B cell (primary cell): Measurements from ENCODE around the gene OSR1. TPM values are rescaled to one million over a fixed set of nuclear protein-coding genes. Genes with fewer than 3 reads are reported as not detected.
A peak's percentile ranks its signal among the peaks of the same experiment; 100 is the strongest.

ENCODE experiments used
- ATAC-seq: fragments of 200-7000 bp; cut with Tn5 transposase; one replicate; pipeline ENCODE4 v1.10.0; 2021; ENCODE audit warnings: low read depth, mild to moderate bottlenecking, moderate number of reproducible peaks, moderate library complexity
- CTCF ChIA-PET: fragments of 350-600 bp; sonication (Branson Sonifier 250); formaldehyde crosslinking; loops from one replicate; lab custom pipeline; 2021; ENCODE audit warnings: antibody characterized with exemption, inconsistent platforms; lab: Charles Lee
- POLR2A ChIA-PET: fragments of 350-600 bp; sonication (Branson Sonifier 250); formaldehyde crosslinking; loops from one replicate; lab custom pipeline; 2021; ENCODE audit warnings: antibody characterized with exemption; lab: Charles Lee
- DNase-seq: peaks from one replicate; pipeline ENCODE4 v3.0.0; 2013
- H2AFZ ChIP-seq: 2 replicates; pipeline ENCODE4 v1.6.1; 2012; ENCODE audit warnings: mild to moderate bottlenecking, low read depth, low read length; ENCODE audit not compliant: insufficient read depth, poor library complexity, severe bottlenecking
- H3K27ac ChIP-seq, 2 donors: 1 replicate in 1 of 2; 2 replicates in 1 of 2; pipeline ENCODE4 v1.5.1; 2012 to 2013; ENCODE audit warnings: low read length in 2 of 2, mild to moderate bottlenecking in 2 of 2, moderate library complexity in 1 of 2
- H3K27me3 ChIP-seq, 4 experiments: fragments of 200-600 bp in 1 of 4; sonication (generic) in 1 of 4; replicated peaks in 1 of 4; 1 replicate in 2 of 4; 2 replicates in 2 of 4; pipeline versions ENCODE4 v1.6.1 to v1.7.0; 2013 to 2016; ENCODE audit warnings: low read length in 3 of 4, mild to moderate bottlenecking in 2 of 4, mixed read lengths in 1 of 4, moderate library complexity in 1 of 4; ENCODE audit not compliant: insufficient read depth in 4 of 4, control insufficient read depth in 3 of 4; ENCODE audit errors: control extremely low read depth in 1 of 4
- H3K36me3 ChIP-seq, 2 experiments: replicated peaks in 1 of 2; 1 replicate in 1 of 2; 2 replicates in 1 of 2; pipeline versions ENCODE4 v1.6.1 to v1.7.1; 2013; ENCODE audit warnings: low read length in 1 of 2; ENCODE audit not compliant: insufficient read depth in 2 of 2, control insufficient read depth in 1 of 2; ENCODE audit errors: control extremely low read depth in 1 of 2, extremely low read depth in 1 of 2
- H3K4me1 ChIP-seq, 2 donors: fragments of 200-600 bp in 1 of 2; sonication (generic) in 1 of 2; 1 replicate in 1 of 2; 2 replicates in 1 of 2; pipeline versions ENCODE4 v1.5.1 to v1.6.1; 2013 to 2017; ENCODE audit warnings: low read length in 2 of 2; ENCODE audit not compliant: control insufficient read depth in 2 of 2, insufficient read depth in 2 of 2
- H3K4me2 ChIP-seq: replicated peaks from 2 replicates; pipeline ENCODE3; 2012; ENCODE audit warnings: mild to moderate bottlenecking, low read depth, low read length; ENCODE audit not compliant: poor library complexity, severe bottlenecking
- H3K4me3 ChIP-seq, 5 experiments: fragments of 200-600 bp in 1 of 5; sonication (generic) in 1 of 5; 1 replicate in 3 of 5; 2 replicates in 2 of 5; pipeline versions ENCODE4 v1.5.1 to v1.7.0; 2011 to 2016; ENCODE audit warnings: low read length in 4 of 5, mild to moderate bottlenecking in 4 of 5, low read depth in 2 of 5, control low read depth in 1 of 5, moderate library complexity in 1 of 5; ENCODE audit not compliant: insufficient read depth in 1 of 5; ENCODE audit errors: control extremely low read depth in 1 of 5, extremely low read depth in 1 of 5
- H3K79me2 ChIP-seq: fragments of 200-600 bp; sonication (generic); one replicate; pipeline ENCODE4 v1.6.0; 2016; ENCODE audit warnings: low read length; ENCODE audit not compliant: control insufficient read depth, insufficient read depth
- H3K9ac ChIP-seq: fragments of 200-600 bp; sonication (generic); 2 replicates; pipeline ENCODE4 v1.6.1; 2017; ENCODE audit warnings: mild to moderate bottlenecking, low read length, moderate library complexity
- H3K9me3 ChIP-seq, 3 donors: one replicate each; pipeline versions ENCODE4 v1.6.1 to v1.7.1; 2013; ENCODE audit warnings: low read length in 2 of 3; ENCODE audit not compliant: control insufficient read depth in 2 of 3, insufficient read depth in 1 of 3; ENCODE audit errors: control extremely low read depth in 1 of 3
- H4K20me1 ChIP-seq: 2 replicates; pipeline ENCODE4 v1.6.0; 2012; ENCODE audit warnings: mild to moderate bottlenecking, low read length; ENCODE audit not compliant: insufficient read depth, control insufficient read depth, poor library complexity, severe bottlenecking
- H3K27ac Mint-ChIP-seq: one replicate; pipeline ENCODE4 v1.8.0; 2021; ENCODE audit warnings: mixed read lengths
- H3K27me3 Mint-ChIP-seq: one replicate; pipeline ENCODE4 v1.8.0; 2021; ENCODE audit warnings: mixed read lengths
- H3K4me1 Mint-ChIP-seq: one replicate; pipeline ENCODE4 v1.8.0; 2021; ENCODE audit warnings: mixed read lengths
- H3K4me3 Mint-ChIP-seq: one replicate; pipeline ENCODE4 v1.8.0; 2021; ENCODE audit warnings: mixed read lengths
- H3K9me3 Mint-ChIP-seq: one replicate; pipeline ENCODE4 v1.8.0; 2022; ENCODE audit warnings: mixed read lengths; ENCODE audit not compliant: insufficient read depth
- CTCF ChIP-seq: fragments of 200-600 bp; IDR thresholded peaks from one replicate; pipeline ENCODE4 v1.8.0; 2022; ENCODE audit warnings: antibody characterized with exemption, mild to moderate bottlenecking
- EZH2 ChIP-seq: IDR thresholded peaks from 2 replicates; pipeline ENCODE4 v1.6.1; 2012; ENCODE audit warnings: borderline replicate concordance, low read depth, mild to moderate bottlenecking, moderate library complexity, low read length; ENCODE audit not compliant: insufficient read depth, poor library complexity, severe bottlenecking
- WGBS: methylation state at CpG from one replicate; pipeline ENCODE4 v1.1.5; 2013; ENCODE audit warnings: missing lambda C conversion rate; ENCODE audit not compliant: insufficient coverage; 5-methylcytosine and 5-hydroxymethylcytosine counted together
- intact Hi-C: fragments of 100-400 bp; cut with micrococcal nuclease; formaldehyde crosslinking; loops from one replicate; pipeline ENCODE4 v1.10.0; 2022
- polyA plus RNA-seq: library from polyadenylated mRNA; depleted of rRNA; stranded (reverse); fragments of >200 nt; gene quantifications from 2 replicates; pipeline ENCODE4 v1.2.3, GENCODE V29; 2012
- total RNA-seq, 2 donors: library from RNA; stranded (reverse); fragments of 120-200 nt in 1 of 2; gene quantifications; 1 replicate in 1 of 2; 2 replicates in 1 of 2; pipeline versions ENCODE4 v1.2.3 to v1.2.4, GENCODE V29; 2013 to 2022

The OSR1 gene
- total and polyA plus RNA-seq, 2 donors (not counting 1 experiment from before 2014, with no cell fraction given), result not detected

- 10% methylated on average over 37 of the region's 51 CpGs for whole genome bisulfite sequencing
- DNase-seq, result peak; percentile 56
- ChIA-PET CTCF (interaction anchor here (0.7 to 3.8 kb wide), 5 partner anchors 10 to 845 kb away, joined by 3 to 17 read pairs (median 5); no protein-coding TSS in a partner anchor), POLR2A (interaction anchor here (2.7 kb wide), 1 partner anchor 13 kb away, joined by 13 read pairs; no protein-coding TSS in a partner anchor)
- H3K9me3 Mint-ChIP-seq, result no peaks in the 10 kb centered on the region
- Histone ChIP-seq H3K27ac (no peak overlapping the region), H3K4me3 (peak overlapping the region; percentile 56 to 99 (median 71)), H3K27me3 (peaks cover 0 to 61% (median 44%) of the 10 kb centered on the region in 4 experiments), H3K4me1 (peaks cover 56 to 60% of the 10 kb centered on the region in 2 donors), H4K20me1 (no peaks in the 10 kb centered on the region), H3K4me2 (peak overlapping the region; percentile 92), H3K9ac (peak overlapping the region; percentile 80), H3K36me3 (no peaks in the 10 kb centered on the region), H3K9me3 (peaks cover 0 to 40% (median 5%) of the 10 kb centered on the region in 3 donors), H3K79me2 (no peaks in the 10 kb centered on the region), H2AFZ (peak overlapping the region; percentile 78)
- TF ChIP-seq EZH2 (peak; percentile 94), CTCF (no peak)
- intact Hi-C loops, result loop anchor here (5.0 kb wide), 2 partner anchors 506 to 799 kb away; partner anchors contain the start of gene RDH14
- H3K27me3 Mint-ChIP-seq, result peaks cover 44% of the 10 kb centered on the region
- no peak for ATAC-seq
- H3K4me3 Mint-ChIP-seq, result peak overlapping the region; percentile 99
- peaks cover 52% of the 10 kb centered on the region for H3K4me1 Mint-ChIP-seq
- H3K27ac Mint-ChIP-seq, result peak overlapping the region; percentile 6
These were observed 3.0 kb upstream of the OSR1 start for GRCh38 chr2:19361325-19361990.

- DNase-seq, result no peak
- Histone ChIP-seq H3K9me3 (peaks cover 0 to 45% (median 5%) of the 10 kb centered on the region in 3 donors), H3K36me3 (no peaks in the 10 kb centered on the region), H3K4me2 (peak overlapping the region; percentile 92), H3K9ac (peak overlapping the region; percentile 80), H3K4me3 (peak overlapping the region; percentile 56 to 99 (median 71)), H3K4me1 (peaks cover 61 to 65% of the 10 kb centered on the region in 2 donors), H3K79me2 (no peaks in the 10 kb centered on the region), H2AFZ (peak overlapping the region; percentile 78), H3K27me3 (peaks cover 0 to 66% (median 49%) of the 10 kb centered on the region in 4 experiments), H4K20me1 (no peaks in the 10 kb centered on the region), H3K27ac (no peak overlapping the region)
- 16% methylated on average over 17 of the region's 17 CpGs for WGBS
- no peak for TF ChIP-seq EZH2
- TF ChIP-seq CTCF, result no peak
- peak overlapping the region; percentile 63 for H3K27ac Mint-ChIP-seq
- CTCF ChIA-PET, result interaction anchor here (1.1 to 3.8 kb wide), 4 partner anchors 10 to 845 kb away, joined by 3 to 17 read pairs (median 8); no protein-coding TSS in a partner anchor
- no peak for ATAC-seq
- peaks cover 50% of the 10 kb centered on the region for H3K27me3 Mint-ChIP-seq
- peak overlapping the region; percentile 99 for H3K4me3 Mint-ChIP-seq
- POLR2A ChIA-PET, result interaction anchor here (2.7 kb wide), 1 partner anchor 13 kb away, joined by 13 read pairs; no protein-coding TSS in a partner anchor
- intact Hi-C loops, result loop anchor here (5.0 kb wide), 2 partner anchors 506 to 799 kb away; partner anchors contain the start of gene RDH14
- H3K4me1 Mint-ChIP-seq, result peaks cover 56% of the 10 kb centered on the region
- H3K9me3 Mint-ChIP-seq, result no peaks in the 10 kb centered on the region
These were observed 2.5 kb upstream of the OSR1 start for GRCh38 chr2:19360966-19361321.
